Measurements from ENCODE around the gene ZRANB3.

- no peak for TF ChIP-seq CTCF (conservative IDR thresholded peaks at IDR 0.05; ENCODE audit: low read length)
- no peak for TF ChIP-seq EZH2phosphoT487 (IDR thresholded peaks at IDR 0.05; ENCODE audit: borderline replicate concordance, low read depth, low read length)
These were observed 26.2 kb downstream of the ZRANB3 start for GRCh38 chr2:135504811-135505210.

All from OCI-LY7 (cell line).